ENCODE results near the gene MBD4.
A peak's percentile ranks its signal among the peaks of the same experiment; 100 is the strongest.
"Not testable (repeated sequence)": the region's sequence is repeated elsewhere in the genome, so short reads cannot be mapped to it uniquely, and the experiment has no call there.

MBD4 gene

GRCh38 chr3:129403450-129403849 is 36.3 kb downstream of the MBD4 start:
- DNase-seq (ENCODE audit: low read depth in 2 of 2) = no peak
- TF ChIP-seq CTCF (IDR thresholded peaks at IDR 0.05; ENCODE audit: low read depth, low read length) = no peak
- no peak overlapping the region for H3K4me3 ChIP-seq (replicated peaks in 1 of 2; ENCODE audit: low read depth in 2 of 2, low read length in 2 of 2)

GRCh38 chr3:129402616-129403015 is 37.1 kb downstream of the MBD4 start:
- no peak for DNase-seq (ENCODE audit: low read depth in 2 of 2)
- TF ChIP-seq CTCF (IDR thresholded peaks at IDR 0.05; ENCODE audit: low read depth, low read length) = no peak
- no peak overlapping the region for H3K4me3 ChIP-seq (replicated peaks in 1 of 2; ENCODE audit: low read depth in 2 of 2, low read length in 2 of 2)

GRCh38 chr3:129402210-129402609 is 37.5 kb downstream of the MBD4 start:
- TF ChIP-seq CTCF (IDR thresholded peaks at IDR 0.05; ENCODE audit: low read depth, low read length) = no peak
- no peak overlapping the region for H3K4me3 ChIP-seq (replicated peaks in 1 of 2; ENCODE audit: low read depth in 2 of 2, low read length in 2 of 2)
- no peak for DNase-seq (ENCODE audit: low read depth in 2 of 2)

GRCh38 chr3:129399895-129400357 is 39.8 kb downstream of the MBD4 start:
- DNase-seq (ENCODE audit: low read depth in 2 of 2) = no peak
- no peak for TF ChIP-seq CTCF (IDR thresholded peaks at IDR 0.05; ENCODE audit: low read depth, low read length)
- H3K4me3 ChIP-seq (replicated peaks in 1 of 2; ENCODE audit: low read depth in 2 of 2, low read length in 2 of 2) = no peak overlapping the region

- peak overlapping the region; percentile 75 to 84 for H3K4me3 ChIP-seq (replicated peaks in 1 of 2; ENCODE audit: low read depth in 2 of 2, low read length in 2 of 2)
- TF ChIP-seq CTCF (IDR thresholded peaks at IDR 0.05; ENCODE audit: low read depth, low read length) = peak; percentile 71
- peak; percentile 98 for DNase-seq (ENCODE audit: low read depth in 2 of 2)
Measured at GRCh38 chr3:129399145-129399894, 40.4 kb downstream of the MBD4 start.

GRCh38 chr3:129398803-129399144 is 41.0 kb downstream of the MBD4 start:
- peak; percentile 29 to 33 for DNase-seq (ENCODE audit: low read depth in 2 of 2)

GRCh38 chr3:129393760-129394564 is 45.8 kb downstream of the MBD4 start:
- not testable (repeated sequence) for H3K4me3 ChIP-seq (replicated peaks in 1 of 2; ENCODE audit: low read depth in 2 of 2, low read length in 2 of 2)

More at GRCh38 chr3:129398803-129399144, 41.0 kb downstream of the MBD4 start:
- H3K4me3 ChIP-seq (replicated peaks in 1 of 2; ENCODE audit: low read depth in 2 of 2, low read length in 2 of 2) = peak overlapping the region; percentile 75 to 84
- no peak for TF ChIP-seq CTCF (IDR thresholded peaks at IDR 0.05; ENCODE audit: low read depth, low read length)

More at GRCh38 chr3:129393760-129394564, 45.8 kb downstream of the MBD4 start:
- not testable (repeated sequence) for DNase-seq (ENCODE audit: low read depth in 2 of 2)

All from cardiac fibroblast (primary cell).